HEK293T (cell line): ENCODE data around the gene CCDC92B.

Experiments
- ARNT ChIP-seq: fragments of 450-650 bp; IDR thresholded peaks from 2 replicates; pipeline ENCODE4 v1.6.1; 2017; ENCODE audit warnings: mild to moderate bottlenecking
- BHLHE40 ChIP-seq: fragments of 450-650 bp; IDR thresholded peaks from 2 replicates; pipeline ENCODE4 v1.6.1; 2016; ENCODE audit warnings: mild to moderate bottlenecking, moderate library complexity, borderline replicate concordance
- CTBP1 ChIP-seq: fragments of 450-650 bp; IDR thresholded peaks from 2 replicates; pipeline ENCODE4 v1.6.1; 2016; ENCODE audit warnings: borderline replicate concordance
- ELF4 ChIP-seq: fragments of 450-650 bp; IDR thresholded peaks from 2 replicates; pipeline ENCODE4 v1.6.1; 2017; ENCODE audit warnings: antibody characterized with exemption
- FOXA1 ChIP-seq: fragments of 450-650 bp; IDR thresholded peaks from 2 replicates; pipeline ENCODE4 v1.6.1; 2016; ENCODE audit warnings: mild to moderate bottlenecking
- FOXM1 ChIP-seq: fragments of 450-650 bp; IDR thresholded peaks from 2 replicates; pipeline ENCODE4 v1.6.1; 2017; ENCODE audit warnings: mild to moderate bottlenecking, borderline replicate concordance
- HDGF ChIP-seq: fragments of 450-650 bp; IDR thresholded peaks from 2 replicates; pipeline ENCODE4 v1.6.1; 2017; ENCODE audit warnings: antibody characterized with exemption, borderline replicate concordance
- LEF1 ChIP-seq: fragments of 450-650 bp; IDR thresholded peaks from 2 replicates; pipeline ENCODE4 v1.6.1; 2017; ENCODE audit warnings: mild to moderate bottlenecking, borderline replicate concordance
- NFRKB ChIP-seq: fragments of 450-650 bp; IDR thresholded peaks from 2 replicates; pipeline ENCODE4 v1.6.1; 2016; ENCODE audit warnings: mild to moderate bottlenecking, moderate library complexity
- PKNOX1 ChIP-seq: fragments of 450-650 bp; IDR thresholded peaks from 2 replicates; pipeline ENCODE4 v1.6.1; 2016
- SP1 ChIP-seq: fragments of 450-650 bp; IDR thresholded peaks from 2 replicates; pipeline ENCODE4 v1.6.1; 2017
- SUZ12 ChIP-seq: fragments of 450-650 bp; IDR thresholded peaks from 2 replicates; pipeline ENCODE4 v1.6.1; 2016; ENCODE audit warnings: mild to moderate bottlenecking
- TARDBP ChIP-seq: fragments of 450-650 bp; IDR thresholded peaks from 2 replicates; pipeline ENCODE4 v1.6.1; 2016
- ZNF384 ChIP-seq: fragments of 450-650 bp; IDR thresholded peaks from 2 replicates; pipeline ENCODE4 v1.6.1; 2016

DNA sequence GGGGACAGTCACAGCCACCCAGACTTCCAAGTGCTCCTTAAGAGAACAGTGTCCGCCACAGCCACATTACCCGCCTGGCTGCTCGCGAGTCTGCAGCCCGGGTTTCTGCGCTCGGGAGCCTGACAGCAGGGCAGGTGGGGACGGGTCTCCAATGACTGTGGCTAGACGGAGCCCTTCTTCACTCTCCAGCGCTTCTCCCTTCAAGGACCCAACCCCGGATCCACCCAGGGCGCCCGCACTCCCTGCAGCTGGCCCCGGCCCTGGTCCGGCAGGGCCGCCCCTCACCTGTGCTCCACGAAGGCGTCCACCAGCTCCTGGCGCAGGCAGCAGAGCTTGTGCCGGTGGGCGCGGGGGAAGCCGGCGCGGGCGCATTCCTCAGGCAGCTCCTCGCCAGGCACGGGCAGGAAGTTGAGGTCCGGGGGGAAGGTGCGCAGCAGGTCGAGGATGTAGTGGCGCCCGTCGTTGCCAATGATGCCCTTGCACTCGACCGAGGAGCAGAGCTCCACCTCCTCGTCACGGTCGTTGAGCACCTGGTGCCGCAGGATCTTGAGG lies 51.8 kb downstream of the CCDC92B start:
- no peak for TF ChIP-seq FOXA1
- TF ChIP-seq TARDBP: no peak
- TF ChIP-seq FOXM1: no peak
- TF ChIP-seq SP1: no peak
- TF ChIP-seq BHLHE40: no peak
- no peak for TF ChIP-seq ARNT
- TF ChIP-seq NFRKB: no peak
- no peak for TF ChIP-seq CTBP1
- no peak for TF ChIP-seq ELF4
- no peak for TF ChIP-seq SUZ12
- TF ChIP-seq PKNOX1: no peak
- no peak for TF ChIP-seq ZNF384
- no peak for TF ChIP-seq HDGF
- TF ChIP-seq LEF1: no peak
